HEK293 (cell line): ENCODE measurements around the gene ZFHX3.

Experiments
- KLF1 ChIP-seq: fragments of 450-650 bp; formaldehyde crosslinking; IDR thresholded peaks from 2 replicates; pipeline ENCODE4 v1.5.1; 2016; ENCODE audit warnings: missing biosample characterization, missing genetic modification characterization
- KLF8 ChIP-seq: fragments of 450-650 bp; formaldehyde crosslinking; IDR thresholded peaks from 2 replicates; pipeline ENCODE4 v1.5.1; 2016; ENCODE audit warnings: missing biosample characterization, missing genetic modification characterization
- MYNN ChIP-seq: fragments of 450-650 bp; formaldehyde crosslinking; IDR thresholded peaks from 2 replicates; pipeline ENCODE4 v1.5.1; 2016; ENCODE audit warnings: missing biosample characterization, missing genetic modification characterization, borderline replicate concordance
- SP3 ChIP-seq: fragments of 450-650 bp; formaldehyde crosslinking; IDR thresholded peaks from 2 replicates; pipeline ENCODE4 v1.5.1; 2016; ENCODE audit warnings: missing biosample characterization, missing genetic modification characterization
- ZNF239 ChIP-seq: fragments of 450-650 bp; formaldehyde crosslinking; IDR thresholded peaks from 2 replicates; pipeline ENCODE4 v1.5.1; 2016; ENCODE audit warnings: missing biosample characterization, missing genetic modification characterization
- ZNF292 ChIP-seq: fragments of 450-650 bp; formaldehyde crosslinking; IDR thresholded peaks from 2 replicates; pipeline ENCODE4 v1.5.1; 2016; ENCODE audit warnings: low read depth, missing biosample characterization, missing genetic modification characterization, borderline replicate concordance
- TF ChIP-seq, protein P1 (sequence below): fragments of 450-650 bp; formaldehyde crosslinking; IDR thresholded peaks from 2 replicates; pipeline ENCODE4 v1.5.1; 2016; ENCODE audit warnings: missing biosample characterization, missing genetic modification characterization
- TF ChIP-seq, protein P2 (sequence below): fragments of 450-650 bp; formaldehyde crosslinking; IDR thresholded peaks from 2 replicates; pipeline ENCODE4 v1.5.1; 2016; ENCODE audit warnings: missing biosample characterization, missing genetic modification characterization, borderline replicate concordance
- TF ChIP-seq, protein P3 (sequence below): fragments of 450-650 bp; formaldehyde crosslinking; IDR thresholded peaks from 2 replicates; pipeline ENCODE4 v1.5.1; 2016; ENCODE audit warnings: missing biosample characterization, missing genetic modification characterization
- TF ChIP-seq, protein P4 (sequence below): fragments of 450-650 bp; formaldehyde crosslinking; IDR thresholded peaks from 2 replicates; pipeline ENCODE4 v1.5.1; 2016; ENCODE audit warnings: missing biosample characterization, missing genetic modification characterization, low read depth

DNA sequence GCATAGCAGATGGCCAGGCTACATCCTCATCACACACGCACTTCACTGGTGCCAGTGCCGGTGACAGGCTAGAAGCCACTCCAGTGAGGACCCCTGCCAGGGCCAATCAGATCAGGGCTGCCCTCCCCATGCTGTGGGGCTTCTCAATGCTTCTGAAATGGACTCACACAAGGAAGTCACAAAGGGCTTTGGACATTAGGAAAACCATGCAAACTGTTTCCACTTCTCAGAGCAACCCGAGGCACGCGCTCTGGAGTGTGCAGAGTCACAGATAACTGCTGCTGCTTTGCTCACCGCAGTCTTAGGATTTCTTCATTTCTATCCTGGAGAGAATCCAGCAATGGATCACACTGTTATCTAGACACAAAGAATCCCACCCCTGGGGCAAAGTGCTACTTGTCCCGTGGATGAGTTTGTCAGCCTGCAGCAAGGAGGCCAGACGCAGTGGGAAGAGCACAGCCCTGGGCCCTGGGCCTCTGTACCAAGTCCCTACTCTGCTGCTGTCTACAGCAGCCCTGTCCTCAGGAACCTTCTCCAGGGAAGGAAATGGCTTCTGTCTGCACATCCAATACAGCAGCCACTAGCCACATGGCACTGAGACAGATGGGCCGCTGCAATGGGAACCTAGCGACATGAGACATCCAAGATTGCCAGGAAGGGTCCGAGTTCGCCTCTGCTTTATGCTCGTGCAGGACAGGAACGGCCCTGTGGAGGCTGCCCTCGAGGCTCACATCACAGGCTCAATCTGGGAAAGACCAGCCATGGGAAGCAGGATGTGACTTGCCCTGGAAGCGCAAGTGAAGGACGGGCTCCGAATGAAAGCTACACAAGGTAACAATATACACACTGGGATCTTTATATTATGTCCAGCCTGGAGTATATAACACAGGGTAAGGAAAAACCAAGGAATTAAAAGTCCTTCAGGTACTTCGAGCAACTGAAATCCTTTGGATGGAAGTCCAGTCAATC is 169.3 kb downstream of the ZFHX3 start:
- TF ChIP-seq, protein P1, sequence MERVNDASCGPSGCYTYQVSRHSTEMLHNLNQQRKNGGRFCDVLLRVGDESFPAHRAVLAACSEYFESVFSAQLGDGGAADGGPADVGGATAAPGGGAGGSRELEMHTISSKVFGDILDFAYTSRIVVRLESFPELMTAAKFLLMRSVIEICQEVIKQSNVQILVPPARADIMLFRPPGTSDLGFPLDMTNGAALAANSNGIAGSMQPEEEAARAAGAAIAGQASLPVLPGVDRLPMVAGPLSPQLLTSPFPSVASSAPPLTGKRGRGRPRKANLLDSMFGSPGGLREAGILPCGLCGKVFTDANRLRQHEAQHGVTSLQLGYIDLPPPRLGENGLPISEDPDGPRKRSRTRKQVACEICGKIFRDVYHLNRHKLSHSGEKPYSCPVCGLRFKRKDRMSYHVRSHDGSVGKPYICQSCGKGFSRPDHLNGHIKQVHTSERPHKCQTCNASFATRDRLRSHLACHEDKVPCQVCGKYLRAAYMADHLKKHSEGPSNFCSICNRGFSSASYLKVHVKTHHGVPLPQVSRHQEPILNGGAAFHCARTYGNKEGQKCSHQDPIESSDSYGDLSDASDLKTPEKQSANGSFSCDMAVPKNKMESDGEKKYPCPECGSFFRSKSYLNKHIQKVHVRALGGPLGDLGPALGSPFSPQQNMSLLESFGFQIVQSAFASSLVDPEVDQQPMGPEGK (tag by site-specific recombination), result no peak
- TF ChIP-seq, protein P2, sequence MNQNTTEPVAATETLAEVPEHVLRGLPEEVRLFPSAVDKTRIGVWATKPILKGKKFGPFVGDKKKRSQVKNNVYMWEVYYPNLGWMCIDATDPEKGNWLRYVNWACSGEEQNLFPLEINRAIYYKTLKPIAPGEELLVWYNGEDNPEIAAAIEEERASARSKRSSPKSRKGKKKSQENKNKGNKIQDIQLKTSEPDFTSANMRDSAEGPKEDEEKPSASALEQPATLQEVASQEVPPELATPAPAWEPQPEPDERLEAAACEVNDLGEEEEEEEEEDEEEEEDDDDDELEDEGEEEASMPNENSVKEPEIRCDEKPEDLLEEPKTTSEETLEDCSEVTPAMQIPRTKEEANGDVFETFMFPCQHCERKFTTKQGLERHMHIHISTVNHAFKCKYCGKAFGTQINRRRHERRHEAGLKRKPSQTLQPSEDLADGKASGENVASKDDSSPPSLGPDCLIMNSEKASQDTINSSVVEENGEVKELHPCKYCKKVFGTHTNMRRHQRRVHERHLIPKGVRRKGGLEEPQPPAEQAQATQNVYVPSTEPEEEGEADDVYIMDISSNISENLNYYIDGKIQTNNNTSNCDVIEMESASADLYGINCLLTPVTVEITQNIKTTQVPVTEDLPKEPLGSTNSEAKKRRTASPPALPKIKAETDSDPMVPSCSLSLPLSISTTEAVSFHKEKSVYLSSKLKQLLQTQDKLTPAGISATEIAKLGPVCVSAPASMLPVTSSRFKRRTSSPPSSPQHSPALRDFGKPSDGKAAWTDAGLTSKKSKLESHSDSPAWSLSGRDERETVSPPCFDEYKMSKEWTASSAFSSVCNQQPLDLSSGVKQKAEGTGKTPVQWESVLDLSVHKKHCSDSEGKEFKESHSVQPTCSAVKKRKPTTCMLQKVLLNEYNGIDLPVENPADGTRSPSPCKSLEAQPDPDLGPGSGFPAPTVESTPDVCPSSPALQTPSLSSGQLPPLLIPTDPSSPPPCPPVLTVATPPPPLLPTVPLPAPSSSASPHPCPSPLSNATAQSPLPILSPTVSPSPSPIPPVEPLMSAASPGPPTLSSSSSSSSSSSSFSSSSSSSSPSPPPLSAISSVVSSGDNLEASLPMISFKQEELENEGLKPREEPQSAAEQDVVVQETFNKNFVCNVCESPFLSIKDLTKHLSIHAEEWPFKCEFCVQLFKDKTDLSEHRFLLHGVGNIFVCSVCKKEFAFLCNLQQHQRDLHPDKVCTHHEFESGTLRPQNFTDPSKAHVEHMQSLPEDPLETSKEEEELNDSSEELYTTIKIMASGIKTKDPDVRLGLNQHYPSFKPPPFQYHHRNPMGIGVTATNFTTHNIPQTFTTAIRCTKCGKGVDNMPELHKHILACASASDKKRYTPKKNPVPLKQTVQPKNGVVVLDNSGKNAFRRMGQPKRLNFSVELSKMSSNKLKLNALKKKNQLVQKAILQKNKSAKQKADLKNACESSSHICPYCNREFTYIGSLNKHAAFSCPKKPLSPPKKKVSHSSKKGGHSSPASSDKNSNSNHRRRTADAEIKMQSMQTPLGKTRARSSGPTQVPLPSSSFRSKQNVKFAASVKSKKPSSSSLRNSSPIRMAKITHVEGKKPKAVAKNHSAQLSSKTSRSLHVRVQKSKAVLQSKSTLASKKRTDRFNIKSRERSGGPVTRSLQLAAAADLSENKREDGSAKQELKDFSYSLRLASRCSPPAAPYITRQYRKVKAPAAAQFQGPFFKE (tag by site-specific recombination), result no peak
- TF ChIP-seq, protein P3, sequence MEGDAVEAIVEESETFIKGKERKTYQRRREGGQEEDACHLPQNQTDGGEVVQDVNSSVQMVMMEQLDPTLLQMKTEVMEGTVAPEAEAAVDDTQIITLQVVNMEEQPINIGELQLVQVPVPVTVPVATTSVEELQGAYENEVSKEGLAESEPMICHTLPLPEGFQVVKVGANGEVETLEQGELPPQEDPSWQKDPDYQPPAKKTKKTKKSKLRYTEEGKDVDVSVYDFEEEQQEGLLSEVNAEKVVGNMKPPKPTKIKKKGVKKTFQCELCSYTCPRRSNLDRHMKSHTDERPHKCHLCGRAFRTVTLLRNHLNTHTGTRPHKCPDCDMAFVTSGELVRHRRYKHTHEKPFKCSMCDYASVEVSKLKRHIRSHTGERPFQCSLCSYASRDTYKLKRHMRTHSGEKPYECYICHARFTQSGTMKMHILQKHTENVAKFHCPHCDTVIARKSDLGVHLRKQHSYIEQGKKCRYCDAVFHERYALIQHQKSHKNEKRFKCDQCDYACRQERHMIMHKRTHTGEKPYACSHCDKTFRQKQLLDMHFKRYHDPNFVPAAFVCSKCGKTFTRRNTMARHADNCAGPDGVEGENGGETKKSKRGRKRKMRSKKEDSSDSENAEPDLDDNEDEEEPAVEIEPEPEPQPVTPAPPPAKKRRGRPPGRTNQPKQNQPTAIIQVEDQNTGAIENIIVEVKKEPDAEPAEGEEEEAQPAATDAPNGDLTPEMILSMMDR (tag by site-specific recombination), result no peak
- TF ChIP-seq KLF8, result no peak
- no peak for TF ChIP-seq ZNF292
- no peak for TF ChIP-seq SP3
- no peak for TF ChIP-seq KLF1 (tag by site-specific recombination)
- no peak for TF ChIP-seq ZNF239
- no peak for TF ChIP-seq MYNN
- TF ChIP-seq, protein P4, sequence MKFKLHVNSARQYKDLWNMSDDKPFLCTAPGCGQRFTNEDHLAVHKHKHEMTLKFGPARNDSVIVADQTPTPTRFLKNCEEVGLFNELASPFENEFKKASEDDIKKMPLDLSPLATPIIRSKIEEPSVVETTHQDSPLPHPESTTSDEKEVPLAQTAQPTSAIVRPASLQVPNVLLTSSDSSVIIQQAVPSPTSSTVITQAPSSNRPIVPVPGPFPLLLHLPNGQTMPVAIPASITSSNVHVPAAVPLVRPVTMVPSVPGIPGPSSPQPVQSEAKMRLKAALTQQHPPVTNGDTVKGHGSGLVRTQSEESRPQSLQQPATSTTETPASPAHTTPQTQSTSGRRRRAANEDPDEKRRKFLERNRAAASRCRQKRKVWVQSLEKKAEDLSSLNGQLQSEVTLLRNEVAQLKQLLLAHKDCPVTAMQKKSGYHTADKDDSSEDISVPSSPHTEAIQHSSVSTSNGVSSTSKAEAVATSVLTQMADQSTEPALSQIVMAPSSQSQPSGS, result no peak
